ENCODE results near the gene TRIM24. TPM values are rescaled to one million over a fixed set of nuclear protein-coding genes. Genes with fewer than 3 reads are reported as not detected.

The TRIM24 gene
- total and polyA plus RNA-seq, 2 experiments from 2014 or later = 47.8 to 63.1 TPM

GRCh38 chr7:138538518-138538917 lies 78.5 kb downstream of the TRIM24 start:
- H3K27ac ChIP-seq = no peak overlapping the region
- H3K9me3 ChIP-seq (ENCODE audit: low read depth) = no peaks in the 10 kb centered on the region
- WGBS (ENCODE audit: low lambda C conversion rate, missing lambda C conversion rate) = 78% methylated on average over 2 of the region's 2 CpGs
- no peak overlapping the region for H3K4me3 ChIP-seq
- H3K9me2 ChIP-seq (replicated peaks; ENCODE audit: insufficient read depth) = no peaks in the 10 kb centered on the region
- TF ChIP-seq EZH2 (IDR thresholded peaks at IDR 0.05; ENCODE audit: borderline replicate concordance) (no peak), EZH2phosphoT487 (IDR thresholded peaks at IDR 0.05; ENCODE audit: low read depth, severe bottlenecking, unreplicated experiment) (no peak)
- TF ChIP-seq, protein P1, sequence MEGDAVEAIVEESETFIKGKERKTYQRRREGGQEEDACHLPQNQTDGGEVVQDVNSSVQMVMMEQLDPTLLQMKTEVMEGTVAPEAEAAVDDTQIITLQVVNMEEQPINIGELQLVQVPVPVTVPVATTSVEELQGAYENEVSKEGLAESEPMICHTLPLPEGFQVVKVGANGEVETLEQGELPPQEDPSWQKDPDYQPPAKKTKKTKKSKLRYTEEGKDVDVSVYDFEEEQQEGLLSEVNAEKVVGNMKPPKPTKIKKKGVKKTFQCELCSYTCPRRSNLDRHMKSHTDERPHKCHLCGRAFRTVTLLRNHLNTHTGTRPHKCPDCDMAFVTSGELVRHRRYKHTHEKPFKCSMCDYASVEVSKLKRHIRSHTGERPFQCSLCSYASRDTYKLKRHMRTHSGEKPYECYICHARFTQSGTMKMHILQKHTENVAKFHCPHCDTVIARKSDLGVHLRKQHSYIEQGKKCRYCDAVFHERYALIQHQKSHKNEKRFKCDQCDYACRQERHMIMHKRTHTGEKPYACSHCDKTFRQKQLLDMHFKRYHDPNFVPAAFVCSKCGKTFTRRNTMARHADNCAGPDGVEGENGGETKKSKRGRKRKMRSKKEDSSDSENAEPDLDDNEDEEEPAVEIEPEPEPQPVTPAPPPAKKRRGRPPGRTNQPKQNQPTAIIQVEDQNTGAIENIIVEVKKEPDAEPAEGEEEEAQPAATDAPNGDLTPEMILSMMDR (IDR thresholded peaks at IDR 0.05; ENCODE audit: poor library complexity) = no peak
- H3K27me3 ChIP-seq = no peaks in the 10 kb centered on the region
- no peak overlapping the region for H2AFZ ChIP-seq
- H3K4me1 ChIP-seq (ENCODE audit: insufficient read depth) = no peaks in the 10 kb centered on the region
- H3K36me3 ChIP-seq (replicated peaks; ENCODE audit: insufficient read depth, low read depth) = no peaks in the 10 kb centered on the region
- no peak overlapping the region for H3K4me2 ChIP-seq
- H4K20me1 ChIP-seq (ENCODE audit: insufficient read depth, poor library complexity, severe bottlenecking) = no peaks in the 10 kb centered on the region
- H3K79me2 ChIP-seq = peaks cover 55% of the 10 kb centered on the region
- DNase-seq (ENCODE audit: low spot score) = no peak

- WGBS (ENCODE audit: low lambda C conversion rate, missing lambda C conversion rate) = 100% methylated on average over 2 of the region's 2 CpGs
- H3K27ac ChIP-seq = no peak overlapping the region
- H3K27me3 ChIP-seq = no peaks in the 10 kb centered on the region
- H3K9me2 ChIP-seq (replicated peaks; ENCODE audit: insufficient read depth) = no peaks in the 10 kb centered on the region
- H3K79me2 ChIP-seq = peaks cover 55% of the 10 kb centered on the region
- H4K20me1 ChIP-seq (ENCODE audit: insufficient read depth, poor library complexity, severe bottlenecking) = no peaks in the 10 kb centered on the region
- no peaks in the 10 kb centered on the region for H3K4me1 ChIP-seq (ENCODE audit: insufficient read depth)
- H3K36me3 ChIP-seq (replicated peaks; ENCODE audit: insufficient read depth, low read depth) = no peaks in the 10 kb centered on the region
- no peak for DNase-seq (ENCODE audit: low spot score)
- no peak overlapping the region for H3K4me2 ChIP-seq
- no peak overlapping the region for H3K4me3 ChIP-seq
- no peaks in the 10 kb centered on the region for H3K9me3 ChIP-seq (ENCODE audit: low read depth)
- TF ChIP-seq EZH2 (IDR thresholded peaks at IDR 0.05; ENCODE audit: borderline replicate concordance) (no peak), EZH2phosphoT487 (IDR thresholded peaks at IDR 0.05; ENCODE audit: low read depth, severe bottlenecking, unreplicated experiment) (no peak)
- TF ChIP-seq, protein P1 (IDR thresholded peaks at IDR 0.05; ENCODE audit: poor library complexity) = no peak
- H2AFZ ChIP-seq = no peak overlapping the region
Observed at GRCh38 chr7:138538997-138539644, 79.1 kb downstream of the TRIM24 start.

DNA sequence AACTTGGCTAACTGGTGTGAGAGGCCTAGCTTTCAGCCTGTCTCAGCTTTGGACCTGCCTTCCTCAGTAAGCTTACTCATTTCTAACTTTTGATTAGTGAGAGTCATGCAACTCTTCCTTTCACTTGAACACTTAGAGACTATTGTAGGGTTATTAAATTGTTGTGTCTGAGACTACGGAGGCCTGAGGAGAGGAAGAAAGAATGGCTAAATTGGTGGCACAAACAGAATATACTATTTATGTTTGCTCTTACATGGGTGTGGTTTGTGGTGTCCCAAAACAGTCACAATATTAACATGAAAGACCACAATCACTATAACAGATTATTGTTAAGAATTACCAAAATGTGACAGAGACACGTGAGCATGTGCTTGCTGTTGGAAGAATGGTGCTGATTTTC lies 82.1 kb downstream of the TRIM24 start:
- WGBS (ENCODE audit: low lambda C conversion rate, missing lambda C conversion rate) = 96% methylated on average over 2 of the region's 2 CpGs
- peaks cover 69% of the 10 kb centered on the region for H3K79me2 ChIP-seq
- H4K20me1 ChIP-seq (ENCODE audit: insufficient read depth, poor library complexity, severe bottlenecking) = no peaks in the 10 kb centered on the region
- no peak overlapping the region for H3K4me2 ChIP-seq
- H3K9me3 ChIP-seq (ENCODE audit: low read depth) = no peaks in the 10 kb centered on the region
- H2AFZ ChIP-seq = no peak overlapping the region
- TF ChIP-seq EZH2phosphoT487 (IDR thresholded peaks at IDR 0.05; ENCODE audit: low read depth, severe bottlenecking, unreplicated experiment) = no peak
- TF ChIP-seq, protein P1 (IDR thresholded peaks at IDR 0.05; ENCODE audit: poor library complexity) = no peak
- TF ChIP-seq EZH2 (IDR thresholded peaks at IDR 0.05; ENCODE audit: borderline replicate concordance) = no peak
- no peak overlapping the region for H3K27ac ChIP-seq
- DNase-seq (ENCODE audit: low spot score) = no peak
- H3K9me2 ChIP-seq (replicated peaks; ENCODE audit: insufficient read depth) = no peaks in the 10 kb centered on the region
- H3K4me1 ChIP-seq (ENCODE audit: insufficient read depth) = no peaks in the 10 kb centered on the region
- H3K4me3 ChIP-seq = no peak overlapping the region
- H3K27me3 ChIP-seq = no peaks in the 10 kb centered on the region
- H3K36me3 ChIP-seq (replicated peaks; ENCODE audit: insufficient read depth, low read depth) = no peaks in the 10 kb centered on the region

All from hepatocyte (in vitro differentiated cells).